OCI-M2 (cell line): ENCODE data around the gene CAMK2N2.

Experiments used
- DNase-seq: peaks from one replicate; lab custom pipeline; 2025; ENCODE audit not compliant: unreplicated experiment; lab: John Stamatoyannopoulos, UW

CAMK2N2 gene

GRCh38 chr3:184240384-184241140 is 20.8 kb downstream of the CAMK2N2 start:
- DNase-seq, result no peak

- DNase-seq, result no peak
Observed at GRCh38 chr3:184239708-184240107, 21.6 kb downstream of the CAMK2N2 start.

- DNase-seq, result no peak
Observed at GRCh38 chr3:184239221-184239620, 22.1 kb downstream of the CAMK2N2 start.

GRCh38 chr3:184238246-184238818 is 23.0 kb downstream of the CAMK2N2 start:
- no peak for DNase-seq

- DNase-seq, result no peak
Observed at GRCh38 chr3:184237807-184238206, 23.5 kb downstream of the CAMK2N2 start.

GRCh38 chr3:184237211-184237610 is 24.1 kb downstream of the CAMK2N2 start:
- DNase-seq, result no peak

- DNase-seq, result no peak
Observed at GRCh38 chr3:184236636-184237035, 24.7 kb downstream of the CAMK2N2 start.

GRCh38 chr3:184236033-184236410 is 25.3 kb downstream of the CAMK2N2 start:
- no peak for DNase-seq

GRCh38 chr3:184235381-184236032 is 25.8 kb downstream of the CAMK2N2 start:
- DNase-seq, result no peak

GRCh38 chr3:184234671-184235380 is 26.5 kb downstream of the CAMK2N2 start:
- DNase-seq, result no peak

GRCh38 chr3:184234224-184234623 is 27.1 kb downstream of the CAMK2N2 start:
- DNase-seq, result no peak

GRCh38 chr3:184233127-184233843 is 28.1 kb downstream of the CAMK2N2 start:
- no peak for DNase-seq

GRCh38 chr3:184231671-184232070 is 29.7 kb downstream of the CAMK2N2 start:
- DNase-seq, result no peak

GRCh38 chr3:184230603-184231528 is 30.5 kb downstream of the CAMK2N2 start:
- no peak for DNase-seq

- no peak for DNase-seq
Observed at GRCh38 chr3:184230081-184230602, 31.2 kb downstream of the CAMK2N2 start.

GRCh38 chr3:184229394-184230080 is 31.8 kb downstream of the CAMK2N2 start, which contains the start of gene VWA5B2:
VWA5B2 (plus strand) TSS chr3:184229585; CDS start chr3:184230529, 944 bp downstream.
- DNase-seq, result no peak

GRCh38 chr3:184228376-184229137 is 32.8 kb downstream of the CAMK2N2 start:
- no peak for DNase-seq

- no peak for DNase-seq
Observed at GRCh38 chr3:184227481-184227935, 33.8 kb downstream of the CAMK2N2 start.
